ENCODE measurements around the gene TMEM86B. TPM values are rescaled to one million over a fixed set of nuclear protein-coding genes. Genes with fewer than 3 reads are reported as not detected.

TMEM86B gene
- total and polyA plus RNA-seq, 2 donors (not counting 3 experiments of a cell fraction or from before 2014, with no cell fraction given): 4.5 to 5.4 TPM

DNA sequence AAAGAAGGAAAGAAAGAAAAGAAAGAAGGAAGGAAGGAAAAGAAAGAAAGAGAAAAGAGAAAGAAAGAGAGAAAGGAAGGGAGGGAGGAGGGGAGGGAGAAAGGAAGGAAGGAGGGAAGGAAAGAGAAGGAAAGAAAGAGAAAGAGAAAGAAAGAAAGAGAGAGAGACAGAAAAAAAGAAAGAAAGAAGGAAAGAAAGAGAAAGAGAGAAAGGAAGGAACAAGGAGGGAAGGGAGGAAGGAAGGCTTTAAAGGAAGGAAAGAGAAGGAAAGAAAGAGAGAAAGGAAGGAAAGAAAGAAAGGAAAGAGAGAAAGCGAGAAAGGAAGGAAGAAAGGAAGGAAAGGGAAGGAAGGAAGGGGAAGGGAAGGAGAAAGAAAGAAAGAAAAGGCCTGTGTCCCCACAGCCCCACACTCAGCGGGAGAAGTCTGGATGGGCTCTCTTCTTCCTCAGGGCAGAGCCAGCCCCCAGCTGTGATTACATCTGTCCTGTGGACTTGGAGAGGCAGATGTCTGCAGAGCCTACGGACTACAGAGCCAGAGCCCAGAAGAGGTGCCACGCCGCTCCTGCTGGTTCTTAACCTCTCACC is 28.9 kb downstream of the TMEM86B start:
- Histone ChIP-seq H3K79me2 (ENCODE audit: control insufficient read depth, insufficient read depth, low read length) (no peaks in the 10 kb centered on the region), H3K27me3 (ENCODE audit: control insufficient read depth in 2 of 2, insufficient read depth in 2 of 2, low read length in 2 of 2) (no peaks in the 10 kb centered on the region), H3K4me2 (ENCODE audit: insufficient read depth, low read length) (no peak overlapping the region), H3K9ac (replicated peaks; ENCODE audit: extremely low read depth, insufficient read depth, low read length) (no peak overlapping the region), H4K20me1 (replicated peaks; ENCODE audit: control insufficient read depth, extremely low read depth, insufficient read depth, low read length) (no peaks in the 10 kb centered on the region), H2AFZ (ENCODE audit: low read depth, low read length) (no peak overlapping the region), H3K9me3 (replicated peaks; ENCODE audit: control insufficient read depth, insufficient read depth, low read length) (no peaks in the 10 kb centered on the region), H3K4me1 (ENCODE audit: control insufficient read depth, extremely low read depth, insufficient read depth, low read length) (no peaks in the 10 kb centered on the region), H3K4me3 (replicated peaks in 1 of 3; ENCODE audit: insufficient read depth in 1 of 3, low read depth in 1 of 3, low read length in 3 of 3) (no peak overlapping the region), H3K36me3 (ENCODE audit: control insufficient read depth in 2 of 2, extremely low read depth in 1 of 2, insufficient read depth in 2 of 2, low read length in 2 of 2) (no peaks in the 10 kb centered on the region), H3K9me1 (replicated peaks; ENCODE audit: control insufficient read depth, extremely low read depth, insufficient read depth, low read length) (no peaks in the 10 kb centered on the region), H3K27ac (ENCODE audit: insufficient read depth, low read depth, low read length) (no peak overlapping the region)
- intact Hi-C loops (cut with micrococcal nuclease) (no loop called here), dilution Hi-C loops (cut with MboI; ENCODE audit: extremely low pct_ligation_motif_present, low sequenced_read_pairs) (no loop called here)
- FAIRE-seq: no peak
- TF ChIP-seq FOS (IDR thresholded peaks at IDR 0.05; ENCODE audit: borderline replicate concordance, insufficient read depth, low read length) (no peak), CTCF (IDR thresholded peaks at IDR 0.05; ENCODE audit: extremely low read depth in 1 of 2, insufficient read depth in 1 of 2, low read depth in 1 of 2, low read length in 2 of 2) (no peak), MYC (IDR thresholded peaks at IDR 0.05; ENCODE audit: low read depth, low read length) (no peak), JUN (IDR thresholded peaks at IDR 0.05; ENCODE audit: borderline replicate concordance, insufficient read depth, insufficient read length, low read depth) (no peak), POLR2A (IDR thresholded peaks at IDR 0.05; ENCODE audit: low read depth, low read length) (no peak), EZH2 (IDR thresholded peaks at IDR 0.05; ENCODE audit: borderline replicate concordance, low read depth, low read length, severe bottlenecking) (no peak), MAX (IDR thresholded peaks at IDR 0.05; ENCODE audit: insufficient read depth, insufficient read length) (no peak), POLR2AphosphoS5 (IDR thresholded peaks at IDR 0.05; ENCODE audit: insufficient read depth, low read depth, low read length) (no peak), GATA2 (IDR thresholded peaks at IDR 0.05; ENCODE audit: insufficient read depth, insufficient read length, low read depth, low read length) (no peak)
- ChIA-PET POLR2A (interaction anchor here (0.6 kb wide), 1 partner anchor 7 kb away, joined by 3 read pairs; no protein-coding TSS in a partner anchor), CTCF (interaction anchor here (1.4 to 1.7 kb wide), 2 partner anchors 184 to 268 kb away, joined by 4 to 5 read pairs; partner anchors contain the start of gene TMEM238)
- no peak for DNase-seq (ENCODE audit: low read depth, low spot score)
- BruUV-seq (replicated peaks): no TSS peak
